Measurements from ENCODE around the gene ZNF208.

ZNF208 gene

GRCh38 chr19:21883516-21883915 is 127.2 kb downstream of the ZNF208 start:
- no peak for DNase-seq

All from right hindlimb (tissue), 1 donor.